Measurements from ENCODE around the gene ATP10A. TPM values are rescaled to one million over a fixed set of nuclear protein-coding genes. Genes with fewer than 3 reads are reported as not detected.
"Not testable (repeated sequence)": the region's sequence is repeated elsewhere in the genome, so short reads cannot be mapped to it uniquely, and the experiment has no call there.

Gene ATP10A
- total RNA-seq, 4 donors from 2014 or later, result 1.4 to 10.0 (median 3.6) TPM

GRCh38 chr15:25859838-25860645 lies 3.1 kb downstream of the ATP10A start:
- intact Hi-C loops (cut with DNase I; ENCODE audit: low total_unique reads), result no loop called here
- no peak for DNase-seq
- Histone ChIP-seq H3K27ac (peak overlapping the region; percentile 69 to 83 (median 78)), H3K9me3 (no peaks in the 10 kb centered on the region), H3K36me3 (no peaks in the 10 kb centered on the region), H3K4me1 (peaks cover 13 to 34% (median 26%) of the 10 kb centered on the region in 4 donors), H3K27me3 (no peaks in the 10 kb centered on the region), H3K4me3 (peak overlapping the region in 1 of 4 donors; percentile 23)
- 52% methylated on average over 15 of the region's 15 CpGs; no CpG with 5 or more reads in 1 of the 2 donors for WGBS, 2 donors (ENCODE audit: low coverage in 1 of 2)
- TF ChIP-seq CTCF (IDR thresholded peaks at IDR 0.05), result no peak
- TF ChIP-seq POLR2AphosphoS5 (IDR thresholded peaks at IDR 0.05), result peak in 1 of 3 donors; percentile 53
- in situ Hi-C loops (cut with MboI; ENCODE audit: low pct_ligation_motif_present in 1 of 4, low pct_unique_long_range_greater_than_20kb in 1 of 4, low sequenced_read_pairs in 3 of 4), result loop anchor here in 1 of 4 donors (25.0 kb wide), 1 partner anchor 227 kb away; no protein-coding TSS in a partner anchor

DNA sequence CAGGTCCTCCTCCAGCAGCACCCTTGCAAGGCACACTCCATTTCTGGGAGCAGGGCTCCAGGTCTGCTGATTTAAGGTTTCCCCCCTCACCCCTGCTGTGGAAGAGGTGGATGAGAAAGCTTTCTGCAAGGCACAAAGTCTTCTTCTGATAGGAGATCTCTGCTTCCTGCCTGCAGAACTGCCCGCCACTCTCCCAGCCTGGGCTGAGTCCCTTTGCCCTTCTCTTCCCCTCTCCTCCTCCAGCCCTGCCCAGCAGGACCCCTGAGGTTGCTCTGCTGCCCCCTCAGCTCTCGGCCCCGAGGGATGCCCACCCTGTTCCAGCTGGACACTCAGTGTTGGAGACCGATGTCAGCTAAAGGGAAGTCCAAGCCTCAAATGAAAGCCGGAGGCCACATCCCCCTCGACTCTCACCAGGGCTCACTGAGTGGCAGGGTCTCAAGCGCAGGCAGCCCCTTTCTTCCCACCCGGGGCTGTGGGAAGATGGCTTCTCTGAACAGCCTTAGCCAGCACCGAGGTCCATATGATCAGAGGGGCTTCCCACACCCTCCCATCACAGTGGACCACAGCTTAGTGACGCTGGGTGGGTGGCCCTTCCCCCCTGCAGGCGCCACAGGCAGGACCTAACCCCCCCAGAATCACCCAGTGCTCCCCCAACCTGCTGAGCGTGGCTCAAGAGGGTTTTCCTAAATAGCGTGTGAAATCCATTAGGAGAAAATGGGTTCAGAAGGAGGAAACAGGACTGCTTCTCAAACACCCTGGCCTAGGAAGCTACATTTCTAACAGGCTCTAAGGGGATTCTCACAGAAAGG lies 4.0 kb downstream of the ATP10A start:
- Histone ChIP-seq H3K9me3 (no peaks in the 10 kb centered on the region), H3K4me3 (peak overlapping the region in 1 of 4 donors; percentile 23), H3K27me3 (no peaks in the 10 kb centered on the region), H3K27ac (peak overlapping the region; percentile 69 to 83 (median 78)), H3K4me1 (peaks cover 13 to 34% (median 26%) of the 10 kb centered on the region in 4 donors), H3K36me3 (no peaks in the 10 kb centered on the region)
- in situ Hi-C loops (cut with MboI; ENCODE audit: low pct_ligation_motif_present in 1 of 4, low pct_unique_long_range_greater_than_20kb in 1 of 4, low sequenced_read_pairs in 3 of 4), result loop anchor here in 1 of 4 donors (25.0 kb wide), 1 partner anchor 228 kb away; no protein-coding TSS in a partner anchor
- WGBS, 2 donors (ENCODE audit: low coverage in 1 of 2), result 70% methylated on average over 13 of the region's 13 CpGs; no CpG with 5 or more reads in 1 of the 2 donors
- intact Hi-C loops (cut with DNase I; ENCODE audit: low total_unique reads), result no loop called here
- no peak for DNase-seq
- no peak for TF ChIP-seq POLR2A (IDR thresholded peaks at IDR 0.05)
- no peak for TF ChIP-seq EP300 (IDR thresholded peaks at IDR 0.05; ENCODE audit: low read depth)
- no peak for TF ChIP-seq CTCF (IDR thresholded peaks at IDR 0.05)
- TF ChIP-seq POLR2AphosphoS5 (IDR thresholded peaks at IDR 0.05), result no peak

- in situ Hi-C loops (cut with MboI; ENCODE audit: low pct_ligation_motif_present in 1 of 4, low pct_unique_long_range_greater_than_20kb in 1 of 4, low sequenced_read_pairs in 3 of 4), result loop anchor here in 1 of 4 donors (25.0 kb wide), 1 partner anchor 231 kb away; no protein-coding TSS in a partner anchor
- H3K4me1 ChIP-seq, result peaks cover 13 to 33% (median 25%) of the 10 kb centered on the region in 4 donors
- H3K27me3 ChIP-seq; H3K4me3 ChIP-seq; H3K36me3 ChIP-seq; H3K9me3 ChIP-seq; DNase-seq; intact Hi-C loops (cut with DNase I; ENCODE audit: low total_unique reads); H3K27ac ChIP-seq: not testable (repeated sequence)
- WGBS, 2 donors (ENCODE audit: low coverage in 1 of 2), result 69 to 90% methylated on average over 2 to 5 of the region's 5 CpGs
Measured at GRCh38 chr15:25856059-25856458, 7.1 kb downstream of the ATP10A start.

DNA sequence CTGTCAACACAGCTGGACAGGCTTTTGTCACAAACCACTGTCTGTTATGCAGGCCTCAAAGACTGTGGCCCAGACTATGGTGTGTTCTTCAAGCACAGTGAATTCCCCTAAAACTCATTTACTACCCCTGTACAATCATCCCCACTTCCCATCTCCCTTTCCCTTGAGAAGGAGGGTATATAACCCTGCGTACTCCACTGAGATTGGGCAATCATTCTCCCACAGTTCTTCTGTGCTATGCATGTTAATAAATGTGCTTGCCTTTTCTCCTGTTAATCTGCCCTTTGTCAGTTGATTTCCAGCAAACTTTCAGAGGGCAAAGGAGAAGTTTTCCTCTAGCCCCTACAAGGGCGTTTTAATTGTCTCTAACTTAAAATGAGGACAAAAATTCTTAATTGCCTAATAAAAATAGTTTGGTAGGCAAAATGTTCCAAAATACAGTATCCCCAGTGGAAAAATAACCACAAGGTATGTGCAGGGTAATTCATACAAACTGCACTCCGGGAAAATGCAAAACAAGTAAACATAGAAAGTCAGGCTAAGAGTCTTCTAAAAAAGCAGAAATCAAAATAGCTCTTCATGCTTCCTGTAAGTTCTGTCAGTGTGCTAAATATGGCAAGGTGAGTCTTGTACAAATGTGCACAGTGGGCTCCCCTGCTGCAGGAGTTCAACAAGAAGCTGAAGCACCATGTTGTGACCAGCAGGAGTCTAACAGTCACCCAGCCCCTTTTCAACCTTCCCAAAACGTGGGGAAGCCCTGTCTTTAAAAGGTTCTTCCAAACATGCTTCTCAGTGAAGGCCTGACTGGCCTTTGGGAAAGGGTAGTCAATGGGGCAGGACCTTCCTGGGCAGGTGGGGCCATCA lies 10.2 kb downstream of the ATP10A start:
- in situ Hi-C loops (cut with MboI; ENCODE audit: low pct_ligation_motif_present in 1 of 4, low pct_unique_long_range_greater_than_20kb in 1 of 4, low sequenced_read_pairs in 3 of 4), result loop anchor here in 1 of 4 donors (25.0 kb wide), 1 partner anchor 234 kb away; no protein-coding TSS in a partner anchor
- peak overlapping the region in 3 of 4 donors; percentile 5 to 43 (median 6) for H3K27ac ChIP-seq
- H3K36me3 ChIP-seq, result no peaks in the 10 kb centered on the region
- intact Hi-C loops (cut with DNase I; ENCODE audit: low total_unique reads), result no loop called here
- no peak for TF ChIP-seq EP300 (IDR thresholded peaks at IDR 0.05; ENCODE audit: low read depth)
- no peak for TF ChIP-seq POLR2AphosphoS5 (IDR thresholded peaks at IDR 0.05)
- no peak for TF ChIP-seq POLR2A (IDR thresholded peaks at IDR 0.05)
- TF ChIP-seq CTCF (IDR thresholded peaks at IDR 0.05), result no peak
- no peak for DNase-seq
- no peaks in the 10 kb centered on the region for H3K9me3 ChIP-seq
- WGBS, 2 donors (ENCODE audit: low coverage in 1 of 2), result 48 to 55% methylated on average over 2 to 4 of the region's 4 CpGs
- H3K27me3 ChIP-seq, result no peaks in the 10 kb centered on the region
- no peak overlapping the region for H3K4me3 ChIP-seq
- H3K4me1 ChIP-seq, result peaks cover 7 to 34% (median 18%) of the 10 kb centered on the region in 4 donors
